K562 (cell line): Measurements from ENCODE around the gene TMEM11.

Source experiments
- CHD4 ChIP-seq: fragments of 200-600 bp; sonication (generic); IDR thresholded peaks from 3 replicates; pipeline ENCODE4 v1.6.1; 2012; ENCODE audit warnings: low read depth, mild to moderate bottlenecking, mixed read lengths, low read length, inconsistent platforms; ENCODE audit not compliant: insufficient read depth, insufficient replicate concordance, poor library complexity, severe bottlenecking
- EZH2 ChIP-seq: IDR thresholded peaks from 2 replicates; pipeline ENCODE4 v1.6.1; 2012; ENCODE audit warnings: low read depth, mild to moderate bottlenecking, inconsistent platforms, low read length, borderline replicate concordance
- KLF1 ChIP-seq: fragments of 450-650 bp; IDR thresholded peaks from 2 replicates; pipeline ENCODE4 v1.6.1; 2016; ENCODE audit warnings: missing genetic modification characterization, missing compliant biosample characterization
- MAFK ChIP-seq: IDR thresholded peaks from 2 replicates; pipeline ENCODE4 v1.6.1; 2011; ENCODE audit warnings: low read length, improper control_type of control experiment
- MEF2D ChIP-seq: conservative IDR thresholded peaks from 2 replicates; pipeline ENCODE4 v1.6.1; 2016; ENCODE audit warnings: low read depth, missing genetic modification characterization, missing compliant biosample characterization
- NFXL1 ChIP-seq: fragments of 450-650 bp; formaldehyde crosslinking; IDR thresholded peaks from 2 replicates; pipeline ENCODE4 v1.4.0; 2021; ENCODE audit warnings: mild to moderate bottlenecking
- PHF20 ChIP-seq: fragments of 450-650 bp; IDR thresholded peaks from 2 replicates; pipeline ENCODE4 v1.6.1; 2018; ENCODE audit not compliant: partially characterized antibody
- RUNX1 ChIP-seq: sonication (generic); IDR thresholded peaks from 2 replicates; pipeline ENCODE4 v1.6.1; 2016; ENCODE audit warnings: antibody characterized with exemption, low read depth
- SMAD2 ChIP-seq: fragments of 150-350 bp; IDR thresholded peaks from 2 replicates; pipeline ENCODE4 v1.6.1; 2014; ENCODE audit warnings: low read depth, mild to moderate bottlenecking, low read length
- SMAD3 ChIP-seq: fragments of 450-650 bp; formaldehyde crosslinking; conservative IDR thresholded peaks from 2 replicates; pipeline ENCODE4 v1.4.0; 2020; ENCODE audit warnings: mild to moderate bottlenecking
- TBP ChIP-seq: optimal IDR thresholded peaks from 2 replicates; pipeline ENCODE3; 2011; ENCODE audit warnings: low read depth, low read length, improper control_type of control experiment
- TEAD4 ChIP-seq, 2 experiments: sonication (generic) in 1 of 2; formaldehyde crosslinking in 1 of 2; IDR thresholded peaks; 2 replicates each; pipeline versions ENCODE4 v1.6.1 to v1.8.0; 2012 to 2022; ENCODE audit warnings: borderline replicate concordance in 1 of 2, inconsistent platforms in 1 of 2, low read length in 1 of 2, mild to moderate bottlenecking in 1 of 2, missing genetic modification reagents in 1 of 2
- TF ChIP-seq, protein P1 (sequence below), 3 experiments: IDR thresholded peaks in 2 of 3; conservative IDR thresholded peaks in 1 of 3; 2 replicates each; pipeline ENCODE4 v1.5.1; 2011 to 2012; ENCODE audit warnings: low read length in 3 of 3, mild to moderate bottlenecking in 3 of 3, control low read depth in 2 of 3, improper control_type of control experiment in 1 of 3, inconsistent platforms in 1 of 3, low read depth in 1 of 3, mixed read lengths in 1 of 3, moderate library complexity in 1 of 3; ENCODE audit not compliant: insufficient read depth in 2 of 3
- TF ChIP-seq, protein P2 (sequence below): sonication (generic); formaldehyde crosslinking; IDR thresholded peaks from 2 replicates; pipeline ENCODE4 v1.8.1; 2023; ENCODE audit warnings: mild to moderate bottlenecking, missing genetic modification reagents

DNA sequence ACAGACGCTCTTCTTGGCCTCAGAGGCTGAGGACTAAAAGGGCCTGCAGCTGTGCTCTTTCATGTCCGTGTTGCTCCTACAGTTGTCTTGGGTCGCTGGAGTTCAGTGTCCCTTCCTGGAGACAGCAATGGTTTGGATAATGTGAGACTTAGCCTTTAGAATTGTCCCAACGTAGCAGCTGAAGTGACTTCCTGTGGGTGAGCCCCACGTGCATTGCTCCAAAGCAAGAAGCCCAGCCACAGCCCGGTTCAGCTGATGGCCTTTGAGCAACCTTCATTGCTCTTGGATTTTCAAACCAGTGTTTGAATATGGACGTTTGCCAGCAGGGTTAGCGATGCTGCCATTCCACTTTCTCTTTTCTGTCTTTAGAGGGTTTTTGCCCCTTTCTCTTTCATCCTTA is 19.7 kb downstream of the TMEM11 start:
- TF ChIP-seq NFXL1 (no peak), CHD4 (no peak), KLF1 (no peak), TEAD4 (IDR thresholded peaks at IDR 0.05; ENCODE audit: low read length) (no peak), TEAD4 (CRISPR knock-in tag; IDR thresholded peaks at IDR 0.05; ENCODE audit: borderline replicate concordance) (no peak), EZH2 (no peak), MEF2D (tag) (no peak), SMAD3 (CRISPR knock-in tag) (no peak), MAFK (no peak), RUNX1 (no peak), SMAD2 (no peak), PHF20 (no peak), TBP (no peak)
- TF ChIP-seq, protein P1, sequence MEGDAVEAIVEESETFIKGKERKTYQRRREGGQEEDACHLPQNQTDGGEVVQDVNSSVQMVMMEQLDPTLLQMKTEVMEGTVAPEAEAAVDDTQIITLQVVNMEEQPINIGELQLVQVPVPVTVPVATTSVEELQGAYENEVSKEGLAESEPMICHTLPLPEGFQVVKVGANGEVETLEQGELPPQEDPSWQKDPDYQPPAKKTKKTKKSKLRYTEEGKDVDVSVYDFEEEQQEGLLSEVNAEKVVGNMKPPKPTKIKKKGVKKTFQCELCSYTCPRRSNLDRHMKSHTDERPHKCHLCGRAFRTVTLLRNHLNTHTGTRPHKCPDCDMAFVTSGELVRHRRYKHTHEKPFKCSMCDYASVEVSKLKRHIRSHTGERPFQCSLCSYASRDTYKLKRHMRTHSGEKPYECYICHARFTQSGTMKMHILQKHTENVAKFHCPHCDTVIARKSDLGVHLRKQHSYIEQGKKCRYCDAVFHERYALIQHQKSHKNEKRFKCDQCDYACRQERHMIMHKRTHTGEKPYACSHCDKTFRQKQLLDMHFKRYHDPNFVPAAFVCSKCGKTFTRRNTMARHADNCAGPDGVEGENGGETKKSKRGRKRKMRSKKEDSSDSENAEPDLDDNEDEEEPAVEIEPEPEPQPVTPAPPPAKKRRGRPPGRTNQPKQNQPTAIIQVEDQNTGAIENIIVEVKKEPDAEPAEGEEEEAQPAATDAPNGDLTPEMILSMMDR (IDR thresholded peaks at IDR 0.05 in 2 of 3, conservative IDR thresholded peaks at IDR 0.05 in 1 of 3; ENCODE audit: insufficient read depth in 2 of 3, low read depth in 1 of 3, low read length in 3 of 3), result no peak
- TF ChIP-seq, protein P2, sequence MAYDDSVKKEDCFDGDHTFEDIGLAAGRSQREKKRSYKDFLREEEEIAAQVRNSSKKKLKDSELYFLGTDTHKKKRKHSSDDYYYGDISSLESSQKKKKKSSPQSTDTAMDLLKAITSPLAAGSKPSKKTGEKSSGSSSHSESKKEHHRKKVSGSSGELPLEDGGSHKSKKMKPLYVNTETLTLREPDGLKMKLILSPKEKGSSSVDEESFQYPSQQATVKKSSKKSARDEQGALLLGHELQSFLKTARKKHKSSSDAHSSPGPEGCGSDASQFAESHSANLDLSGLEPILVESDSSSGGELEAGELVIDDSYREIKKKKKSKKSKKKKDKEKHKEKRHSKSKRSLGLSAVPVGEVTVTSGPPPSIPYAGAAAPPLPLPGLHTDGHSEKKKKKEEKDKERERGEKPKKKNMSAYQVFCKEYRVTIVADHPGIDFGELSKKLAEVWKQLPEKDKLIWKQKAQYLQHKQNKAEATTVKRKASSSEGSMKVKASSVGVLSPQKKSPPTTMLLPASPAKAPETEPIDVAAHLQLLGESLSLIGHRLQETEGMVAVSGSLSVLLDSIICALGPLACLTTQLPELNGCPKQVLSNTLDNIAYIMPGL, result no peak
